Mammary epithelial cell (primary cell): ENCODE measurements around the gene KRTAP5-1.

Source experiments
- CTCF ChIP-seq, 2 donors: IDR thresholded peaks in 1 of 2; conservative IDR thresholded peaks in 1 of 2; 2 replicates each; pipeline ENCODE4 v1.5.1; 2011 to 2012; ENCODE audit warnings: inconsistent platforms in 2 of 2, low read length in 2 of 2, mild to moderate bottlenecking in 2 of 2, control low read depth in 1 of 2, low read depth in 1 of 2; ENCODE audit not compliant: insufficient read depth in 1 of 2; ENCODE audit errors: extremely low read depth in 1 of 2
- EZH2 ChIP-seq: IDR thresholded peaks from 2 replicates; pipeline ENCODE4 v1.6.1; 2012; ENCODE audit warnings: low read length, inconsistent platforms, borderline replicate concordance

GRCh38 chr11:1559111-1559951 lies 25.8 kb downstream of the KRTAP5-1 start:
- TF ChIP-seq CTCF (conservative IDR thresholded peaks at IDR 0.05 in 1 of 2, IDR thresholded peaks at IDR 0.05 in 1 of 2; ENCODE audit: extremely low read depth in 1 of 2, insufficient read depth in 1 of 2, low read depth in 1 of 2, low read length in 2 of 2), result no peak
- TF ChIP-seq EZH2, result no peak
